Right ventricle myocardium inferior (tissue), 1 donor: ENCODE results near the gene XAGE5. TPM values are rescaled to one million over a fixed set of nuclear protein-coding genes. Genes with fewer than 3 reads are reported as not detected.
"Not testable (repeated sequence)": the region's sequence is repeated elsewhere in the genome, so short reads cannot be mapped to it uniquely, and the experiment has no call there.

ENCODE experiments used
- ATAC-seq: fragments of 200-7000 bp; cut with Tn5 transposase; one replicate; pipeline ENCODE4 v1.9.1; 2020; ENCODE audit warnings: mild to moderate bottlenecking, moderate library complexity
- DNase-seq: peaks from one replicate; pipeline ENCODE4 v3.0.0; 2021; ENCODE audit errors: missing footprints
- intact Hi-C: fragments of 100-400 bp; cut with DNase I; formaldehyde crosslinking; loops from one replicate; pipeline ENCODE4 v1.11.0; 2022
- long read RNA-seq: library from polyadenylated mRNA; unstranded; transcript quantifications from one replicate; pipeline ENCODE4 v2.0.0, GENCODE V29; 2021
- total RNA-seq: library from RNA; stranded (reverse); fragmentation: NEBNext Ultra II Directional; extraction: Animal tissue kit (Norgen Biotek cat#: 25700); gene quantifications from one replicate; pipeline ENCODE4 v1.2.1, GENCODE V29; 2021
- donor health status: DM: no; HTN: yes; CAD: no; lungs with severe emphysema.

Gene XAGE5, protein sequence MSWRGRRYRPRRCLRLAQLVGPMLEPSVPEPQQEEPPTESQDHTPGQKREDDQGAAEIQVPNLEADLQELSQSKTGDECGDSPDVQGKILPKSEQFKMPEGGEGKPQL
- not detected for total RNA-seq
- long read RNA-seq, result 0 reads

DNA sequence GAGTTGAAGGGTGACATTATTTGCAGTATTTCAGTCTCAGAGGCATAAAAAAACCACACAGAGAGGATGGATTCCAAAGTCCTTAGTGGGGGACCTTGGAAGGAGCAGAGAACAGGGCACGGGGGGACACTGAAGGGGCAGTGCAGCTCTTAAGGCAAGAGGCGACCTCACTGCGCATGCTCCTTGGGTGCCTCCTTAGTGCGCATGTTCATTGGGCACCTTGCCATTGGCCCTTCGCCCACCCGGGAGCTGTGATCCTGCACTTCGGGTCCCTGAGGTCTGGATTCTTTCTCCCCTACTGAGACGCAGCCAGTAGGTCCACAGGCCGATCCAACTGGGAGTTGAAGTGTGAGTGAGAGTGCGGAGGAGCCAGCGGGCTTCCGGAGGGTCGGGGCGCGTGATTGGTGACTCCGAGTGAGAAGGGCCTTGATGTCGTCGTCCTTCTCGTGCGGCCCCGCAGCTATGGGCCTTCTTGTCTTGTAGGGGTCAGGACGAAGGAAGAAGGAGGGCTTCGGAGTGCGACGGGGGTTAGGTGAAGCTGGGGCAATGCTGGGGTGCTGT, at the start of gene XAGE5:
XAGE5 (plus strand) TSS at position 223 of the 561 bp plus-strand sequence. CDS start 1,280 bp downstream, outside the sequence.
- DNase-seq (no peak), ATAC-seq (no peak)
- intact Hi-C loops, result no loop called here

DNA sequence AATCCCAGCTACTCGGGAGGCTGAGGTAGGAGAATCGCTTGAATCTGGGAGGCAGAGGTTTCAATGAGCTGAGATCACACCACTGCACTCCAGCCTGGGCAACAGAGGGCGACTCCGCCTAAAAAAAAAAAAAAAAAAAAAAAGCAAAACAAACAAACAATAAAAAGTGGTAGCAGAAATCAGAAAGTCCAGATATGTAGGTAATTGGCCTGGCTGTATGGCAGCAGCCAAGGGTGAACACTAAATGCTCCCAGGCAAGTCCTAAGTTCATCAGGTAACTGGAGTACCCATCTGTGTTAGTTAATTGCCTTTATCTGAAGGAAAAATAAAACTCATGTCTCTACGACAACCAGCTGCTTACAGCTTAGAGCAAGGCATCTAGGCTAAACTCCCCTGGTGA, 45.1 kb upstream of the XAGE5 start:
- intact Hi-C loops, ATAC-seq, DNase-seq: not testable (repeated sequence)

DNA sequence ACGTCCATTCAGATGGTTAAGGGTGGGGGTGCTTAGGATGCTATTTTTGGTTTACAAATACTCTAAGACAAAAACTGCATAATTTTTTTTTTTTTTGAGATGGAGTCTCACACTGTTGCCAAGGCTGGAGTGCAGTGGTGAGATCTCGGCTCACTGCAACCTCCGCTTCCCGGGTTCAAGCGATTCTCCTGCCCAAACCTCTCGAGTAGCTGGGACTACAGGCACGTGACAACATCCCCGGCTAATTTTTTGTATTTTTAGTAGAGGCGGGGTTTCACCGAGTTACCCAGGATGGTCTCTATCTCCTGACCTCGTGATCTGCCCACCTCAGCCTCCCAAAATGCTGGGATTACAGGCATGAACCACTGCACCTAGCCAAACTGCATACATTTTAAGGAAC, 37.6 kb upstream of the XAGE5 start:
- intact Hi-C loops, ATAC-seq, DNase-seq: not testable (repeated sequence)

DNA sequence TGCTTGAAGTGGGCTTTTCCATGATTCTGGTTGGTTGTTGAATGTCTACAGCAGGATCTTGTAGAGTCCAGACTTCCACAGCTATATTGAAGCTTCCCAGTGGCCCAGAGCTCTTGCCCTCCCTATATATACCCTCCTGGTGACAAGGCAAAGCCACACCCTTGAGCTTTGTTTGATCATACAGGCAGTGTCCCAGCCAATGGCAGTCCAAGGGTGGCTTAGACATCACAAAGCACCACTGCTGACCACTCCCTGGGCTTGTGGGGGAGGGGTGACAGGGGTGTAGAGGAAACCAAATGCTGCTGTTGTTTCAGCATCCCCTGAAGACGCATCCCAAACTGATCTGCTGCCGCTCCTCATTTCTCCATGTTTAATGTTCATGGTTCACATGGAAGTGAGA, 13.8 kb upstream of the XAGE5 start, which contains the start of gene SPANXN5:
SPANXN5 (minus strand) TSS at position 101 of the 400 bp plus-strand sequence; CDS start at position 22, 79 bp downstream.
- intact Hi-C loops, DNase-seq, ATAC-seq: not testable (repeated sequence)

DNA sequence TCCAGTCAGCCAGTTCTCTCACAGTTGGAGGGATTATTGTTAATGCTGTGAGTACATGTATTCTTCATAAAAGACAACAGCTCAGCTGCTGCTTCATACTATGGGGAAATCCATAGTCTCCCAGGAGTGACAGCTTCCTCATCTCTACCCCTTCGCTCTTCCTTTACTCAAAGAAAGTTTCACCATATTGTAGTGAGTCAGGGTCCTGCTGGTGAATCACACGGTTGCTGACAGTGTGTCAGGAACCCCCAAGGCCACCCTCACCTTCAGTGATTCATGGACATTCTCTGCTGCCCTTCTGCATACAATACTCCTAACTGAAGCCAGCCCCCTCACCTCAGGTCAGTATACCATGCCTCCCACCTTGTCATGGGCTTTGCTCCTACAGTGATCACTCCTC, 6.2 kb upstream of the XAGE5 start:
- DNase-seq, ATAC-seq, intact Hi-C loops: not testable (repeated sequence)

DNA sequence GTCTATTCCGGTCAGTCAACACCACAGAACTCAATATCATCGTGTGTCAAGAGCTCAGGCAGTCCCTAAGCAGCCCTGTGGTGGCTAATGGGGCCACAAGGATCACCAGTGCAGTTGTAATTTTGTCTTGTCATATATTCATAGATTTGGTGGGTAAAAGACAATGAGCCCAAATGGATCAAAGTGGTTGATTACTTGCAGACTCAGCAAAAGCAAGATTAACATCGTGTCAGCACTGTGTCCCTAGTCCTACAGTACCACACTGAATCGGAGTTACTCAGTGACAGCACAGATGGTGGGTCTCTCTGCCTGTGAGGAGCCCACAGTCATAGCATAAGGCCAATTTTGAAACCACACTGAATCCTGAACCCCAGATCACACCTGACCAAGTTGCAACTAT, 8.7 kb downstream of the XAGE5 start:
- intact Hi-C loops, result no loop called here
- no peak for ATAC-seq
- no peak for DNase-seq

DNA sequence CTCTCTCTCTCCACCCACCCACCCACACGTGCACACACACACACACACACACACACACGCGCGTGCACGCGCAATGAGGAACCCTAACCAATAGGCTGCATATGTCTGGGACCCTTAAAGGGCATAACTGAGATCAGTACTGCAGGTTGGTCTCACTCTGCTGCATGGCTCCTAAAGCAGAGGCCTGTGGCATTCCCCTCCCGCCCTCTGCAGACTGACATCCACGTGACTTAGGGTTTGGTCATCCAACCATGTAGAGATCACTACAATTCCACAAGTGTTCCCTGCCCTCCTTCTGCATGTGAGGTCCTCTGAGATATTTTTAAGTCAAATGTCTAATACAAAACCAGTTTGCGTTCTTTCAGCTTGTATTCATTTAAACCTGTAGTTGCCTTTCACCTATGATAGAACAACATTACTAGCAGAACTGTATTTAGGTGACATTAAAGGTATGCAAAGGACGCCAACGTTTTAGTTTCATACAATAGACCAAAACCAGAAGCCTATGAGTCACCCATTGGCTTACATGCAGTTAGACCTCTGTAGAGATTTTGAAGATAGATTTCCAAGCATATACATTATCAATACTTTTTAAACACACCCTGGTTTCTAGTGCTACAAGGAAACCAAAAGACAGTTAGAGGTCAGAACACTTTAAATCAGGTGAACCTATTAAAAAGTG, 10.1 kb downstream of the XAGE5 start:
- ATAC-seq, result no peak
- intact Hi-C loops, result no loop called here
- DNase-seq, result no peak

DNA sequence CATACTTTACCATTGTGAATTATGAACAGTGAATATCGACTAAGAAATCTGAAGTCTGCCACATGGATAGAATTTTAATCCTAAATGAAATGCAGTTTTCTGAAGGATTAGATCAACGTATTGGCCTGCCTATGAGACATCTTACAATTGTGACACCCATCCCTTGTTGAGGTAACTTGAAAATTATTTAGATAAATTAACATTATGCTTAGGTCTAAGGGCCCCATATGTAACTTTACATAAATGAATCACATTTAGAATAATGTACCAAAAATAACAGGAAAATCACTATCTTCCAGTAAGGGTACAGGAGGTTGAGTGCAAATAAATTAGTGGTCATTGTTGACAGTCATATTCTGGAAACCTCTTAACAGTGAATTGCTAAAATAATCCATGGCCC, 13.5 kb downstream of the XAGE5 start:
- DNase-seq (no peak), ATAC-seq (no peak)
- intact Hi-C loops, result no loop called here

DNA sequence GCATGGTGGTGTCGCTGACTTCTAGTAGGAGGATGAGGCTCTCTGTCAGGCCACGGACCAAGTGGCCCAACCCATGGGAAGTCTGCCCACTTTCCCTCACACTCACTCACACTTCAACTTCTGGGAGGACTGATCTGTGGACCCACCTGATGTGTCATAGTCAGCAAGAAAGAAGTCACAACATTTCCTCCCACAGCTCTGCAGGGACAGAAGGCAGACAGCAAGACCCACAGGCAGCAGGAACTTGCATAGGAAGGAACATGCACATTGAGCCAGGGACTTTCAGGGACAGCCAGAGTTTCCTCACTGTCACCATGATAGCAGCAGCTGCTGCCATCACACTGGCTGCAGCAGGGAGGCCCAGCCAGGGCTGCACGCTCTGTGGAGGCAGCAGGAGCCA, 19.5 kb downstream of the XAGE5 start:
- ATAC-seq, result no peak
- no peak for DNase-seq
- intact Hi-C loops, result no loop called here

DNA sequence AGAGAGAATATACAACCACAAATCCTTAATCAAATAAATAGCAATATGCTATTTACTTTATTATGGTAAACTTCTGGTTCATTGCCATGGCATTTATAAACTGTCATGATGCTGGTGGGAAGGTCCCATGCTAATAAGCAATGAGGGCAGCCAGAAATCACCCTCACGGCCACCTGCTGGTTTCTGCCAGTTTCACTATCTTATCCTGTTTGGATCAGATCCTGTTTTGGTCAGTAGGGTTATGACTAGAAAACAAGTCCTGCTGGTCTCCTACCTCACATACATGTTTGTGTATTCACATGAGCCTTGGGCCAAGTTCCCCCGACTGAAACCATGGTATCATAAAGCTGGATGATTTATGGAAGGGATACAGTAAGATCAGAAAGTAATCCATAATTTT, 28.1 kb downstream of the XAGE5 start:
- intact Hi-C loops, result no loop called here
- ATAC-seq (no peak), DNase-seq (no peak)

DNA sequence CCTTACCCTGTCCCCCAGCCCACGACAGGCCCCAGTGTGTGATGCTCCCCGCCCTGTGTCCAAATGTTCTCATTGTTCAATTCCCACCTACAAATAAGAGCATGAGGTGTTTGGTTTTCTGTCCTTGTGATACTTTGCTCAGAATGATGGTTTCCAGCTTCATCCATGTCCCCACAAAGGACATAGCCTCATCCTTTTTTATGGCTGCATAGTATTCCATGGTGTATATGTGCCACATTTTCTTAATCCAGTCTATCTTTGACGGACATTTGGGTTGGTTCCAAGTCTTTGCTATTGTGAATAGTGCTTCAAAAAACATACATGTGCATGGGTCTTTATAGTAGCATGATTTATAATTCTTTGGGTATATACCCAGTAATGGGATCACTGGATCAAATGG, 32.5 kb downstream of the XAGE5 start:
- DNase-seq, ATAC-seq, intact Hi-C loops: not testable (repeated sequence)

DNA sequence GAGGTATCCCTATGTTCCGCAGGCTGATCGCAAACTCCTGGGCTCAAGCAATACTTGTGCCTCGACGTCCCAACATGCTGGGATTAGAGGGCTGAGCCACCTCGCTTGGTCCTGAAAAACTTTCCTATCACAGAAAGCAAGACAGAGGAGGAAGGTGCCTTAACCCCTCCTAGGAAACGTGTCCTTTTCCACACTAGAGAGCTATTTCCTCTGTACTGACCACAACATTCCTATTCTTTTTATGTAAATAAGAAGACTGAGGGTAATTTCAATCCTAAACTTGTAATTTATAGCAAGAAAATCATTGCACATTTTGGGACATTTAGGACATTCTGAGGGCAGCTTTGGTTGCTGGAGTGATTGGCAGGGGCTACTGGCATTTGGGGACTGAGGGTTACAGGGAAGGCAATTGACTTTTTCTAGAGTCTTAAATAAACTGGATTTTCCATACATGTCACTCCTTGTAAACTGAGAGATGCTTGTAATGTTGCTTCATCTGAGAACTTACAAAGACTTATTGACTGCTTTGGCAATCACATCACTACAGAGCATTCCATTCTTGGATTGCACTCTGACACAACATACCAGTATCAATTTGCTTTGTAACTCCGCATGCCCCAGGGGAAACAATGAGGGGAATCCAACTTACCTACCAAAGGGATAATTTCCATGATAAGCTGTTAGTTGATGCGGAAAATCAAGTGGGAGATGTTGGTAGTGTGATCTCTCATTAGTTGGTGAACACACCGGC, 41.2 kb downstream of the XAGE5 start:
- DNase-seq, result no peak
- intact Hi-C loops, result no loop called here
- no peak for ATAC-seq

DNA sequence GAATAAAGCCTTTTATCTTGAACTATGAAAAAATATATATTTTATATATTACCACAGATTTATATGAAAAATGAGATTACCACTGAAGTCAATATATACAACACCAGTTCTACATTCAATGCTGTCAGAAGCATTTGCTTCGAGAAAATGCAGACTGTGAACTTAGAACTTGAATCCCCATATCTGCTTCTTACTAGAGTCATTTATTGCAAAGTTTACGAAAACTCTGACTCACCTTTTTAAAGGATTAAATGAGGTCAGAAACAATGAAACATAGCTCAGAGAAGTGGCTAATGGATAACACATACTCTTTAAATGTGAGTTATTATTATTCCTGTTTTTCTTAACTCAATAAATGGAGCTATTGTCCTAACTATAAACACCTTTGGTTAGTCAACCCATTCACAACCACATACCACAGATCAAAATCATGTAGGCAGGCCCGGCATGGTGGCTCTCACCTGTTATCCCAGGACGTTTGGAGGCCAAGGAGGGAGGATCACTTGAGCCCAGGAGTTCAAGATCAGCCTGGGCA, 46.0 kb downstream of the XAGE5 start:
- DNase-seq, ATAC-seq, intact Hi-C loops: not testable (repeated sequence)

DNA sequence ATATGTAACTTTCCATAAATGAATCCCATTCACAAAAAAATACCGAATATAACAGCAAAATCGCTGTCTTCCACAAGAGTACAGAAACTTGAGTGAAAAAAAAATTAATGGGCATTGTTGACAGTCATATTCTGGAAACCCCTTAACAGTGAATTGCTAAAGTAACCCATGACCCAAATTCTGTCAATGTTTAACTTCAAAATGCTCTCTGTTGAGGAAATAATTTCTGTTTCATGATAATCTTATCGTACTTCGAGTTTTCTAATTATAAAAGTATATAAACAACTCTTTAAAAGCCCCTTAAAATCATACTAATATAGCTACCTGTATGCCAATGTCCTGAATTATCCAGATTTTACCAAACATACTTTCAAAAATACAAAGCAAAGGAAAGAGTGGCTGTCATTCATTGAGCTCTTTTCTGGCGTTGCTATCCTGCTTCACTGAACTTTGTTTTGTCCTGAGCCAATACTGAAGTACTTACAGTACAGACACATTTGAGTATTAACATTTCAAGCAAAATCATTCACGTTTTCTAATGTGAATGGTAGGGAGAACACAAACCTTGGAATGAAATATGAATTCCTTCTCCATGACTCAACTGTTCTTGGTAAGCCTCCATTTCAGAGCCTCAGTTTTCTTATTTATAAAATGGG, 54.4 kb downstream of the XAGE5 start:
- intact Hi-C loops, result no loop called here
- ATAC-seq (no peak), DNase-seq (no peak)

Other genes starting within 250 kb of the XAGE5 start
- not detected for gene SSX7, start 156.4 kb upstream of the XAGE5 start, total RNA-seq
- not detected for gene SSX2, start 104.1 kb upstream of the XAGE5 start, total RNA-seq
- not detected for gene SSX2B, start 60.0 kb upstream of the XAGE5 start, total RNA-seq
- gene SPANXN5, start 13.9 kb upstream of the XAGE5 start, total RNA-seq, result not detected
- not detected for gene XAGE3, start 56.8 kb downstream of the XAGE5 start, total RNA-seq
- gene FAM156B, start 86.0 kb downstream of the XAGE5 start, total RNA-seq, result 6.8 TPM
- 7.3 TPM for gene FAM156A, start 147.2 kb downstream of the XAGE5 start, total RNA-seq
- 0.35 TPM for gene GPR173, start 237.5 kb downstream of the XAGE5 start, total RNA-seq